Glutamatergic neuron (in vitro differentiated cells): Measurements from ENCODE around the gene RIPPLY1. TPM values are rescaled to one million over a fixed set of nuclear protein-coding genes. Genes with fewer than 3 reads are reported as not detected.

Experiments used
- DNase-seq: peaks from one replicate; pipeline ENCODE4 v3.0.0; 2022
- H3K27ac Mint-ChIP-seq: one replicate; pipeline ENCODE4 v1.8.0; 2020; ENCODE audit warnings: mild to moderate bottlenecking, mixed read lengths, inconsistent platforms; ENCODE audit not compliant: unreplicated experiment
- H3K27me3 Mint-ChIP-seq: one replicate; pipeline ENCODE4 v1.8.0; 2020; ENCODE audit warnings: mild to moderate bottlenecking, moderate library complexity, mixed read lengths, inconsistent platforms; ENCODE audit not compliant: unreplicated experiment
- H3K36me3 Mint-ChIP-seq: one replicate; pipeline ENCODE4 v1.8.0; 2020; ENCODE audit warnings: mild to moderate bottlenecking, mixed read lengths, inconsistent platforms; ENCODE audit not compliant: unreplicated experiment
- H3K4me1 Mint-ChIP-seq: one replicate; pipeline ENCODE4 v1.8.0; 2020; ENCODE audit warnings: mild to moderate bottlenecking, low read depth, mixed read lengths, inconsistent platforms; ENCODE audit not compliant: unreplicated experiment
- H3K4me3 Mint-ChIP-seq: one replicate; pipeline ENCODE4 v1.8.0; 2020; ENCODE audit warnings: mild to moderate bottlenecking, mixed read lengths, inconsistent platforms; ENCODE audit not compliant: unreplicated experiment
- H3K9me3 Mint-ChIP-seq: one replicate; pipeline ENCODE4 v1.8.0; 2020; ENCODE audit warnings: mild to moderate bottlenecking, moderate library complexity, mixed read lengths, inconsistent platforms; ENCODE audit not compliant: unreplicated experiment
- total RNA-seq: library from RNA; stranded (reverse); fragmentation: NEBNext Ultra II Directional; extraction: Animal tissue kit (Norgen Biotek cat#: 25700); gene quantifications from one replicate; pipeline ENCODE4 v1.2.1, GENCODE V29; 2021; ENCODE audit not compliant: unreplicated experiment
- TF ChIP-seq, protein P1 (sequence below): fragments of 200-600 bp; sonication (generic); IDR thresholded peaks from one replicate; pipeline ENCODE4 v1.5.0; 2021; ENCODE audit not compliant: partially characterized antibody, unreplicated experiment

RIPPLY1 gene
- total RNA-seq, 1 donor from 2014 or later = not detected

GRCh38 chrX:106903856-106904528, 851 bp upstream of the RIPPLY1 start:
- DNase-seq = no peak
- Mint-ChIP-seq H3K4me1 (peaks cover 5% of the 10 kb centered on the region), H3K27me3 (peaks cover 4% of the 10 kb centered on the region), H3K36me3 (no peaks in the 10 kb centered on the region), H3K9me3 (no peaks in the 10 kb centered on the region), H3K27ac (peak overlapping the region; percentile 64), H3K4me3 (no peak overlapping the region)
- TF ChIP-seq, protein P1, sequence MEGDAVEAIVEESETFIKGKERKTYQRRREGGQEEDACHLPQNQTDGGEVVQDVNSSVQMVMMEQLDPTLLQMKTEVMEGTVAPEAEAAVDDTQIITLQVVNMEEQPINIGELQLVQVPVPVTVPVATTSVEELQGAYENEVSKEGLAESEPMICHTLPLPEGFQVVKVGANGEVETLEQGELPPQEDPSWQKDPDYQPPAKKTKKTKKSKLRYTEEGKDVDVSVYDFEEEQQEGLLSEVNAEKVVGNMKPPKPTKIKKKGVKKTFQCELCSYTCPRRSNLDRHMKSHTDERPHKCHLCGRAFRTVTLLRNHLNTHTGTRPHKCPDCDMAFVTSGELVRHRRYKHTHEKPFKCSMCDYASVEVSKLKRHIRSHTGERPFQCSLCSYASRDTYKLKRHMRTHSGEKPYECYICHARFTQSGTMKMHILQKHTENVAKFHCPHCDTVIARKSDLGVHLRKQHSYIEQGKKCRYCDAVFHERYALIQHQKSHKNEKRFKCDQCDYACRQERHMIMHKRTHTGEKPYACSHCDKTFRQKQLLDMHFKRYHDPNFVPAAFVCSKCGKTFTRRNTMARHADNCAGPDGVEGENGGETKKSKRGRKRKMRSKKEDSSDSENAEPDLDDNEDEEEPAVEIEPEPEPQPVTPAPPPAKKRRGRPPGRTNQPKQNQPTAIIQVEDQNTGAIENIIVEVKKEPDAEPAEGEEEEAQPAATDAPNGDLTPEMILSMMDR = no peak

GRCh38 chrX:106902684-106903083, 457 bp downstream of the RIPPLY1 start:
- Mint-ChIP-seq H3K9me3 (no peaks in the 10 kb centered on the region), H3K27ac (no peak overlapping the region), H3K4me1 (peaks cover 5% of the 10 kb centered on the region), H3K4me3 (no peak overlapping the region), H3K27me3 (peaks cover 4% of the 10 kb centered on the region), H3K36me3 (no peaks in the 10 kb centered on the region)
- TF ChIP-seq, protein P1 = no peak
- no peak for DNase-seq

DNA sequence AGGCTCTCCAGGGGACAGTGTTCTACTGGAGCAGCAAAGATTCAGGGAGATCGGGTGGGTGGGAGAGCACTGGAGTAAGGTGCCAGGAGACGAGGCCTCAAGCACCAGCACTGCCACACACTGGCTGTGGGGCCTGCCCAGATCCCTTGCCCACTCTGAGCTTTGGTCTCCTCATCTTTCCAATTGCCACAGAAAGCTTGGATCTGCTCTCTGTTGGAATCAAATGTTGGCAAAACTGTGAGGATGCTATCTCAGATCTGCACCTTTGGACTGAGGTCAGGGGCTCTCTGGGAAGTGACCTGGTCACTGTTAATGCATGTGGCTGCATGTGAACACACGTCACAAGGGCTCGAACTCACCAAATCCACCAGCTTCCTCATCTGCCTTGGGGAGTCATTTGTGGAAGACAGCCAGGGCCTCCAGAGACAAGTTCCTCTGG, 1.3 kb downstream of the RIPPLY1 start:
- Mint-ChIP-seq H3K27ac (no peak overlapping the region), H3K4me3 (no peak overlapping the region), H3K9me3 (no peaks in the 10 kb centered on the region), H3K4me1 (peaks cover 5% of the 10 kb centered on the region), H3K36me3 (no peaks in the 10 kb centered on the region), H3K27me3 (peaks cover 1% of the 10 kb centered on the region)
- DNase-seq = no peak
- TF ChIP-seq, protein P1 = no peak

DNA sequence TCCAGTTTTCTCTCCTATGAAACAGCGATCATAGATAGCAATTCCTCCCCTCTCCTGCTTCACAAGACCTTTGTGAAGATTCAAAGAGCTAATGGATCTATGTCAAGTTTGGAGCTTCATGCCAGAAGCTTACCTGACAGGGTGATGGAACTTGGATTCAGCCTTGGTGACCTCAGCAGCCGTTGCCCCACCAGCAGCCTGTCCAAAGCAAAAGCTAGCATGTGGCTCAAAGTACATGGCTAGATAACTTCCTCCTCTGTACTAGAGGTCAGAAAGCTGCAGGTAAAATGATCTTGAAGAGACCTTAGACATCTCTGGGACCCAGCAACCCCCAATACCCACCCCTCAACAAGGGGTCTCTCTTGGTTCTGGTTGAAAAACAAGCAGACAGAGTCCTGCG, 1.8 kb downstream of the RIPPLY1 start:
- Mint-ChIP-seq H3K36me3 (no peaks in the 10 kb centered on the region), H3K9me3 (no peaks in the 10 kb centered on the region), H3K27ac (no peak overlapping the region), H3K4me3 (no peak overlapping the region), H3K27me3 (no peaks in the 10 kb centered on the region), H3K4me1 (peaks cover 5% of the 10 kb centered on the region)
- TF ChIP-seq, protein P1 = no peak
- no peak for DNase-seq

GRCh38 chrX:106899841-106900240, 3.3 kb downstream of the RIPPLY1 start:
- H3K4me1 Mint-ChIP-seq = peaks cover 5% of the 10 kb centered on the region
- no peak for DNase-seq
- TF ChIP-seq, protein P1 = no peak
- no peaks in the 10 kb centered on the region for H3K36me3 Mint-ChIP-seq
- H3K27ac Mint-ChIP-seq = no peak overlapping the region
- no peaks in the 10 kb centered on the region for H3K27me3 Mint-ChIP-seq
- H3K4me3 Mint-ChIP-seq = no peak overlapping the region
- no peaks in the 10 kb centered on the region for H3K9me3 Mint-ChIP-seq
